WTC11 (cell line): Measurements from ENCODE around the gene ZDHHC14. TPM values are rescaled to one million over a fixed set of nuclear protein-coding genes. Genes with fewer than 3 reads are reported as not detected.

Experiments used
- ATAC-seq: fragments of 200-7000 bp; cut with Tn5 transposase; 2 replicates; pipeline ENCODE4 v1.10.0; 2021; ENCODE audit warnings: mild to moderate bottlenecking, moderate library complexity
- CTCF ChIA-PET: fragments of 300-600 bp; sonication (Branson Sonifier 250); formaldehyde crosslinking; loops from one replicate; lab custom pipeline; 2021; ENCODE audit warnings: antibody characterized with exemption; lab: Charles Lee
- POLR2A ChIA-PET: fragments of 350-600 bp; sonication (Branson Sonifier 250); formaldehyde crosslinking; loops from one replicate; lab custom pipeline; 2021; ENCODE audit warnings: antibody characterized with exemption; lab: Charles Lee
- DNase-seq: peaks from one replicate; pipeline ENCODE4 v3.0.0; 2021; ENCODE audit warnings: low spot score
- H3K27ac Mint-ChIP-seq: 2 replicates; pipeline ENCODE4 v1.8.0; 2021; ENCODE audit warnings: mixed read lengths
- H3K27me3 Mint-ChIP-seq: 2 replicates; pipeline ENCODE4 v1.8.0; 2021; ENCODE audit warnings: low read depth, mild to moderate bottlenecking, moderate library complexity, mixed read lengths
- H3K36me3 Mint-ChIP-seq: 2 replicates; pipeline ENCODE4 v1.8.0; 2021; ENCODE audit warnings: mixed read lengths
- H3K4me1 Mint-ChIP-seq: 2 replicates; pipeline ENCODE4 v1.8.0; 2022; ENCODE audit warnings: mixed read lengths
- H3K4me3 Mint-ChIP-seq: 2 replicates; pipeline ENCODE4 v1.8.0; 2021; ENCODE audit warnings: mild to moderate bottlenecking, moderate library complexity, mixed read lengths
- H3K9me3 Mint-ChIP-seq: 2 replicates; pipeline ENCODE4 v1.8.0; 2021; ENCODE audit warnings: mixed read lengths
- ATF1 ChIP-seq: sonication (generic); formaldehyde crosslinking; IDR thresholded peaks from 2 replicates; pipeline ENCODE4 v1.8.1; 2023; ENCODE audit warnings: mild to moderate bottlenecking, moderate library complexity, missing genetic modification reagents
- ATF2 ChIP-seq: sonication (generic); formaldehyde crosslinking; IDR thresholded peaks from 2 replicates; pipeline ENCODE4 v1.8.1; 2022; ENCODE audit warnings: low read depth, missing genetic modification reagents, borderline replicate concordance
- CREM ChIP-seq: sonication (generic); formaldehyde crosslinking; IDR thresholded peaks from 2 replicates; pipeline ENCODE4 v1.8.1; 2022; ENCODE audit warnings: mild to moderate bottlenecking, missing genetic modification reagents, moderate library complexity
- E2F1 ChIP-seq: sonication (generic); formaldehyde crosslinking; IDR thresholded peaks from 2 replicates; pipeline ENCODE4 v1.8.0; 2022; ENCODE audit warnings: mild to moderate bottlenecking, missing genetic modification reagents
- JUN ChIP-seq: sonication (generic); formaldehyde crosslinking; IDR thresholded peaks from 2 replicates; pipeline ENCODE4 v1.8.0; 2023; ENCODE audit warnings: mild to moderate bottlenecking, missing genetic modification reagents
- NFATC4 ChIP-seq: fragments of 250-450 bp; sonication (Bioruptor Pico); IDR thresholded peaks from 2 replicates; pipeline ENCODE4 v1.9.0; 2021; ENCODE audit warnings: mild to moderate bottlenecking
- NR1H2 ChIP-seq: sonication (generic); formaldehyde crosslinking; IDR thresholded peaks from 2 replicates; pipeline ENCODE4 v1.9.0; 2021; ENCODE audit warnings: mild to moderate bottlenecking, moderate library complexity, missing genetic modification reagents
- SP1 ChIP-seq: sonication (generic); formaldehyde crosslinking; conservative IDR thresholded peaks from 2 replicates; pipeline ENCODE4 v1.8.1; 2022; ENCODE audit warnings: missing genetic modification reagents
- ZNF532 ChIP-seq: fragments of 250-450 bp; sonication (Bioruptor Pico); IDR thresholded peaks from 2 replicates; pipeline ENCODE4 v1.9.0; 2021; ENCODE audit warnings: mild to moderate bottlenecking, borderline replicate concordance
- total RNA-seq: library from RNA; stranded (reverse); gene quantifications from 3 replicates; pipeline ENCODE4 v1.2.3, GENCODE V29; 2021
- TF ChIP-seq, protein P1 (sequence below): sonication (generic); formaldehyde crosslinking; IDR thresholded peaks from 2 replicates; pipeline ENCODE4 v1.8.1; 2023; ENCODE audit warnings: mild to moderate bottlenecking, missing genetic modification reagents, moderate library complexity
- TF ChIP-seq, protein P2 (sequence below): fragments of 250-450 bp; sonication (Bioruptor Pico); IDR thresholded peaks from 2 replicates; pipeline ENCODE4 v1.8.0; 2021; ENCODE audit warnings: mild to moderate bottlenecking

Gene ZDHHC14
- total RNA-seq, 1 experiment from 2014 or later: 6.6 TPM

DNA sequence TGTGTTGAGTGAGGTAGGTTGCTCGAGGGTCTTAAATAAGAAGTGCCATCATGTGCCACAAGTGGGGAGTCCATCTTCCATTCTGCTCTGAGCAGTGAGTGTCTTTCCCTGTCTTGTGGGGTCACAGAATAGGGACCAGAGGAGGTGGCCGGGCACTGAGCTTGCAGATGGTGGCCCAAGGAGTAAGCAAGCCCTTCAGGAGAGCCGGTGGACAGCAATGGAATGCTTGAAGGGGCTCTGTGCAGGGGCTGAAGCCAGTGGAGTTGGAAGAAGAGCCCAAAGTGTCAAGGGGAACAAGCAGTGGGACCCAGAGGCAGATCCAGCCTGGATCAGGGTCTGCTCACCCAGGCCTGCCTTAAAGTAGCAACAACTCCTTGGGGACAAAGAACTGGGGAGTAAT lies 228.6 kb downstream of the ZDHHC14 start (continued):
- TF ChIP-seq ZNF532 (CRISPR knock-in tag): no peak

DNA sequence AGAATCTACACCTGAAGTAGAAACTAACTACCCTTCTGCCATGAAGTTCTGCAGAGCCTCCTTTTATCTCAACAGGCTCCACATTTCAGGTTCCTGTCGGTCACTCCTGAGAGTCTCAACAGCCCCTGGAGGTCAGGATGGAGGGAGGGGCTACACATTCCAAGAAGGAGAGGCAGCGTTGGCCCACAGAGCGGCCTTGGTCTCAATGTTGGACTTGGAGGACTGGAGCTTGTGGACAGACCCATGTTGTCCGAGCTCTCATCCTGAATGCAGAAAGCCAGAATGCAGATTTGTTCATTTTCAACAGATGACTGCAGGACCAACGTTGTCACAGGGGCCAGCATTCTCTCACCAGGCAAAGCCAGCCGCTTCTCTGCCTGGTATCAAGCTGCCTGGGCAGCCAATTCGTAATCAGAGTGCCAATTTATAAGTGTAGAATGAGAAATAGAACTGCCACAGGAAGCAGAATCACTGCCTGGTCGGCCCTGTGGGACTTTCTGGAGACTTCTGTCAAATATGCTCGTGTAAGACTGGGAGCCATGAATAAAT lies 229.5 kb downstream of the ZDHHC14 start:
- CTCF ChIA-PET: interaction anchor here (1.4 kb wide), 1 partner anchor 296 kb away, joined by 3 read pairs; no protein-coding TSS in a partner anchor
- Mint-ChIP-seq H3K9me3 (no peaks in the 10 kb centered on the region), H3K4me1 (peaks cover 54% of the 10 kb centered on the region), H3K27me3 (peaks cover 8% of the 10 kb centered on the region), H3K27ac (no peak overlapping the region; the same call in 1 of the 2 replicates), H3K36me3 (peaks cover 6% of the 10 kb centered on the region), H3K4me3 (no peak overlapping the region)
- ATAC-seq: no peak; the same call in 1 of the 2 replicates
- TF ChIP-seq NR1H2 (CRISPR knock-in tag) (no peak), ZNF532 (CRISPR knock-in tag) (no peak), E2F1 (CRISPR knock-in tag) (no peak), ATF2 (CRISPR knock-in tag) (no peak), NFATC4 (no peak), JUN (CRISPR knock-in tag) (no peak), SP1 (CRISPR knock-in tag) (no peak), CREM (no peak), ATF1 (no peak)
- TF ChIP-seq, protein P1, sequence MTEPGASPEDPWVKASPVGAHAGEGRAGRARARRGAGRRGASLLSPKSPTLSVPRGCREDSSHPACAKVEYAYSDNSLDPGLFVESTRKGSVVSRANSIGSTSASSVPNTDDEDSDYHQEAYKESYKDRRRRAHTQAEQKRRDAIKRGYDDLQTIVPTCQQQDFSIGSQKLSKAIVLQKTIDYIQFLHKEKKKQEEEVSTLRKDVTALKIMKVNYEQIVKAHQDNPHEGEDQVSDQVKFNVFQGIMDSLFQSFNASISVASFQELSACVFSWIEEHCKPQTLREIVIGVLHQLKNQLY (CRISPR knock-in tag): no peak
- TF ChIP-seq, protein P2, sequence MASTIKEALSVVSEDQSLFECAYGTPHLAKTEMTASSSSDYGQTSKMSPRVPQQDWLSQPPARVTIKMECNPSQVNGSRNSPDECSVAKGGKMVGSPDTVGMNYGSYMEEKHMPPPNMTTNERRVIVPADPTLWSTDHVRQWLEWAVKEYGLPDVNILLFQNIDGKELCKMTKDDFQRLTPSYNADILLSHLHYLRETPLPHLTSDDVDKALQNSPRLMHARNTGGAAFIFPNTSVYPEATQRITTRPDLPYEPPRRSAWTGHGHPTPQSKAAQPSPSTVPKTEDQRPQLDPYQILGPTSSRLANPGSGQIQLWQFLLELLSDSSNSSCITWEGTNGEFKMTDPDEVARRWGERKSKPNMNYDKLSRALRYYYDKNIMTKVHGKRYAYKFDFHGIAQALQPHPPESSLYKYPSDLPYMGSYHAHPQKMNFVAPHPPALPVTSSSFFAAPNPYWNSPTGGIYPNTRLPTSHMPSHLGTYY (CRISPR knock-in tag): no peak
- DNase-seq: no peak
- POLR2A ChIA-PET: interaction anchor here (0.6 kb wide), 1 partner anchor 79 kb away, joined by 7 read pairs; no protein-coding TSS in a partner anchor
